CD4-positive, alpha-beta T cell treated with Interleukin-12 subunit alpha and Interleukin-12 subunit beta, for 1 hour (primary cell): Measurements from ENCODE around the gene FGD5.
"Not testable (repeated sequence)": the region's sequence is repeated elsewhere in the genome, so short reads cannot be mapped to it uniquely, and the experiment has no call there.

Experiments used
- DNase-seq: peaks from one replicate; pipeline ENCODE4 v3.0.0-alpha.2; 2020

The FGD5 gene

DNA sequence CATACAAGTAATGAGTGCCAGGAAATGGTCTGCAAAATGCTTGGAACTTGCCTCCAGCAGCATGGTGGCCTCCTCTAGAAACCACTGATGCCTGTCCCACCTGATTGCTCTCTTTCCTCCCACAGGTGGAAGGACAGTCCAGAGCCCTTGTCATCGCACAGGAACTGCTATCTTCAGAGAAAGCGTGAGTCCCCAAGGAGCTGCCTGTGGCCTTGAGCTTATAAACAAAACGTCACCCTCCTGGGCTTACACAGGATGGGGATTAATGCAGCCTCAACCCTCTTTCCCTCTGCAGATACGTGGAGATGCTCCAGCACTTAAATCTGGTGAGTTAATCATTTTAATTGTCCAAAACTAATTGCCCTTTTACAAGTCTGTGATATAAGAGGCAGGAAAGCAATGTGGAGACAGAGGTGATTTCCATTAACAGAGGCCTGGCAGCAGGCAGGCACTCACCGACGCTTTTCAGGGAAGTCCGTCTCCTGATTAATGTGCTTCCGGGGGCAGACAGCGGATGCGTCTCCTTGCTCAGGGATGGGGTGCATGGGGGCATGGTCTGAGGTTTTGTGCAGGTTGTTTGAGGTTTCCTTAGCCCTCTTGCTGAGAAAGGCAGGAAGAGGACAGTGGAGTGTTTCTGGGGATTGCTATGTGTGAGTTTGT is 61.8 kb downstream of the FGD5 start:
- DNase-seq, result no peak

DNA sequence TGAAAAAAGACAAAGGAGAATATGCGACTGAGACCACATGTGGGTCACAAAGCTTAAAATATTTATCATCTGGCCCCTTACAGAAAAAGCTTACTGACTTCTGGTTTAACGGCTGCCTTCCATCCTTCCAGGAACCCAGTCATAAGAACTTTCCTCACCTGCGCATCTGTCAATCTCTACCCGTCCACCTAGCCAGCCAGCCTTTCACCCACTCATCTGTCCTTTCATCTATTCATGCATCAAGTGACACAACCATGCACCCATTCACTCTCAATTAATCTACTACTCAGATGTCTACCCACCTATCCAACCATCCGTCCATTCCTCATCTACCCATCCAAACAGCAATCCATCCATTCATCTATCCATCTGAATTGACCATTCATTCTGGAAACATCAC is 64.5 kb downstream of the FGD5 start:
- no peak for DNase-seq

DNA sequence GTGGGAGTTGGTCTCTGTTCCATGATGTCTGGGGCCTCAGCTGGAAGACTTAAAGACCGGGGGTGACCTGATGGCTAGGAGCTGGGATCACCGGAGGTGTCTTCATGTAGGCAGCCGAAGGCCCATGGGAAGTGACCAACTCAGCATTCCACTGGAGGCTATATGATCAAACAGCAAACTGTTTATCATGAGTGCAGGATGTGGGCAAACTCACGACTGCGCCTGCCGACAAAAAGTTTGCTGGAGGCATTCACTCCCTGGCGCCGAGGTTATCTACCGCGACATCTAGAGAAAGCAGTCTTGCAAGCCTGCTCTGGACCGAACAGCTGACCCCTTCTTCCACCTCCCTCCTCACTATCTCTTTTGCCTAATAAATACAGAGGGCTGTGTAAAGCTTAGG is 65.9 kb downstream of the FGD5 start:
- DNase-seq, result no peak

DNA sequence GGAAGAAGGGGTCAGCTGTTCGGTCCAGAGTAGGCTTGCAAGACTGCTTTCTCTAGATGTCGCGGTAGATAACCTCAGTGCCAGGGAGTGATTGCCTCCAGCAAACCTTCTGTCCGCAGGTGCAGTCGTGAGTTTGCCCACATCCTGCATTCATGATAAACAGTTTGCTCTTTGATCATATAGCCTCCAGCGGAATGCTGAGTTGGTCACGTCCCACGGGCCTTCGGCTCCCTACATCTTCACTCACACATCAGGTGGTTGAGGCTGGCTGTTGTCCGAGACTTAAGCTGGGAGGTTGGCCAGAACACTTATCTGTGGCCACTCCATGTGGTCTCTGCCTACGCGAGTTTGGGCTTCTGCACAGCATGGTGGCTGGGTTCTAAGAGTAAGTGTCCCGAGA is 66.5 kb downstream of the FGD5 start:
- peak; percentile 6 for DNase-seq

DNA sequence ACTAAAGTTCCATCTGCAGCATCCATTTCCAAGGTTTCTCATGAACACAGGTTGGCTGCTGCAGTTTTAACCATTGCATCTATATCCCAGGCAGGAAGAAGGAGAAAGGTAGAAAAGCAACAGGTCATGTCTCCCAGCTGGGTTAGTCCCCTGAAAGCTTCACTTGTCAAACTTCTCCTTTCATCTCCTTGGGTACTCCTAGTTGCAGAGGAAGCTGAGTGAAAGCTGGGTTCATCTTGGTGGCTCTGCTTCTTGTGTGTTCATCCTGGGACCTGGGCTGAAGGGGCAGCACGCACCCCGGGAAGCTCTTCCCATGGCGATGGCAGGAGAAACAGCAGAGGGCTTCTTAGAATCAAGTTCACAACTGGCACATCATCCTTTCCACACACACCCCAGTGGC is 67.3 kb downstream of the FGD5 start:
- no peak for DNase-seq

DNA sequence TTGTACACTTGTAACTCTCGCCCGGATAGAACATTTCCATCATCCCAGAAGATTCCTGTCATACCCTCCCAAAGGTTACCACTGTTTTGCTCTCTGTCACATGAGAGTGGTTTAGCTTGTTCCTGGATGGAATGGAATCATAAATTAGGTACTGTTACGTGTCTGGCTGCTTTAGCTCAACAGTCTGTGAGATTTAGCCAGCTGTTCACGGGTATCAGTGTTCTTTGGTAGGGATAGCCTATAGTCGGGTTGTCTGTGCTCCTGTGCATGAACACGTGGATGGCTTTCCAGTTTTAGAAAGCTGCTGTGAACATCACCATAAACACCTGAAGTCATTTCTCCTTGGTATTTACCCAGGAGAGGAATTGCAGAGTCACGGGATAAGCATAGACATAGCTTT is 70.4 kb downstream of the FGD5 start:
- no peak for DNase-seq

DNA sequence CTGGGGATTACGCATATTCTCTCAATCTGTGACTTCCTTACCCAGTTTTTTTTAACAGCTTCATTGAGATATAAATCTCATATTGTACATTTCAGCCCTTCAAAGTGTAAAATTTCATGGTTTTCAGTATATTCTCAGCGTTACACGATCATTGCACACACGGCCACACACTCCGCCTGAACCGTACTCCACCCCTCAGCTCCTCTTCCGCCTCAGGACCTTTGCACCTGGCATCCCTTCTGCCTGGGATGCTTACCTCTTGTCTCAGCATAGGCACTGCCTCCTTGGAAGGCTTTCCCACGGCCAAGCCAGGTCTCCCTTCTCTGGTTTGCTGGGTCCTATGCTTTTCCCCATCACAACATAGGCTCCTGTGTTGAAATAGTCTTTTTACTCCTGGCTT is 71.2 kb downstream of the FGD5 start:
- DNase-seq, result no peak

DNA sequence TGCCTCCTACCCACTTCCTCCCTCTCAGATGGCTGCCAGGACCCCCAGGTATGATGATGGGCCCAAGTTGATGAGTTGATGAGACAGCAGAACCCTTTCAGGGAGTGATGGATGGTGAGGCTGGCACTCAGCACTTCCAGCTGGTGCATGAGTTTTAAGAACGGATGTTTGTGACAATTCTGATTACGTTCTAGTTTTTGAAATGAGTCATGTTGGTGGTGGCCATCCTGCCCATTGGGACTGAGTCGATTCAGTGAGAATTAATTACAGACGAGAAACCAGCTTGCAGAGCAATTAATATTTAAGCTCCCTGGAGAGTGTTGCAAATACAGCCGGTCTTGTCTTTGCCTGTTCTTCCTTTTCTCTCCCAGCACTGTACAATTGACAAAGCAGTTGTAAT is 71.7 kb downstream of the FGD5 start:
- DNase-seq, result no peak

DNA sequence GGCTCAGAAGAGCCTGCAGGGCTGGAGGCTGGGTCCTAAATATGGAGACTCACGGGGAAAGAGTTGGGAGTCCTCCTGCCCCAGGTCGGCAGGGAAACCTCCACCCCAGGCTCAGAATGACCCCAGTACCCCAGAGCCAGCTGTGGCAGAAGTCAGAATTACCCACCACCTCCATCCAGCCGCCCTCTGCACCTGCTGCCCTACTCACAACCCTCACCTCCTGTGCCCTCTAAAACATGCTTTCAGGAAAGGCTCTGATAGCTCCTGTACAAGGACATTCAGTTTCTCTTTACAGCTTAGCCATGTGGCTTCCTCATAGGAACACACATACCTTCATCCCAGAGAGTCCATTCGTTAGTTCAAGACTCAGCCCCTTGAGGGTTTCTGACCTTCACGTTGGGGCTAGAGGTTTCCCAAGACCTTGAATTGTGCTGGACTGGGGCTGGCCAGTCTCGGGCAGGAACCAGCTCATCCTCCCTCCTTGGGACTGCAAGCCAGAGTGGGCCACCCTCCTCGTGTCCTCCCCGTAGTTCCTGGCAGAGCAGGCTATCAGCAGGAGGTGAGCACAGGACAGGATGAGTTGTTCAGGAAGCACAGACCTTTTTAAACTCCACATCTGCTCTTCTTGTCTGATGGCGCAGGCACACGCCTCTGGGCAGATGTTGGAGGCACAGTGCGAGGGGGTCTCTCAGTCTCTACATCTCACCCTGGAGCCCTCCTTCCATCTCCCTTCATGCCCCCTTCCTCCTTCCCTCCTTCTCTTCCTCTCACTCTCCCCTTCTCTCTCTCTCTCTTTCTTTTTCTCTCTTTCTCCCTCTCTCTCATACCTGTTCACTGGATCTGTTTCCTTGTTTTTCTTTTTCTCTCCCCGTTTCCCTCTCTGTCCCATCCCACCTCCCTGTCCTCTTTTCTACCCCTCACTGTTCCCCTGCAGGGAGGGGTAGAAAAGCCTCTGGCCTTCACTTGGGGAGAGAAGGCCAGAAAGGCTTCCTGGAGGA is 72.7 kb downstream of the FGD5 start:
- no peak for DNase-seq

DNA sequence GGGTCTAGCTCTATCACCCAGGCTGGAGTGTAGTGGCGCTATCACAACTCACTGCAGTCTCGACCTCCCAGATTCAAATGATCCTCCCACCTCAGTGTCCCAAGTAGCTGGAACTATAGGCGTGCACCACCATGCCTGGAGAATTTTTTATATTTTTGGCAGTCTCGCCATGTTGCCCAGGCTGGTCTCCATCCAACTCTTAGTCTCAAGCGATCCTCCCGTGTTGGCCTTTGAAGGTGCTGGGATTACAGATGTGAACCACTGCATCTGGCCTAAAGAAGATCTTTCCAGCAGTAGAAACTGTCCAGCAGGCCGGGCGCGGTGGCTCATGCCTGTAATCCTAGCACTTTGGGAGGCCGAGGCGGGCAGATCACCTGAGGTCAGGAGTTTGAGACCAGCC is 73.5 kb downstream of the FGD5 start:
- DNase-seq, result no peak

DNA sequence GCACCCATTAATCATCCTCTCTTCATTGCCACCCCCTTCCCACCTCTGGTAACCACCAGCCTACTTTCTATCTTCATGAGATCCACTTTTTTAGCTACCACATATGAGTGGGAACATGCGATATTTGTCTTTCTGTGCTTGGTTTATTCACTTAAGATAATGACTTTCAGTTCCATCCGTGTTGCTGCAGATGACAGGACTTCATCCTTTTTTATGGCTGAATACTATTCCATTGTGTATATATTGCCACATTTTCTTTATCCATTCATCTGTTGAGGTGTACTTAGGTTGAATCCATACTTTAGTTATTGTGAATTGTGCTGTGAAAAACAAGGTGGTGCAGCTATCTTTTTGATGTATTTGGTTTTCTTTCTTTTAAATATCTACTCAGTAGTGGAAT is 75.3 kb downstream of the FGD5 start:
- DNase-seq, result no peak

DNA sequence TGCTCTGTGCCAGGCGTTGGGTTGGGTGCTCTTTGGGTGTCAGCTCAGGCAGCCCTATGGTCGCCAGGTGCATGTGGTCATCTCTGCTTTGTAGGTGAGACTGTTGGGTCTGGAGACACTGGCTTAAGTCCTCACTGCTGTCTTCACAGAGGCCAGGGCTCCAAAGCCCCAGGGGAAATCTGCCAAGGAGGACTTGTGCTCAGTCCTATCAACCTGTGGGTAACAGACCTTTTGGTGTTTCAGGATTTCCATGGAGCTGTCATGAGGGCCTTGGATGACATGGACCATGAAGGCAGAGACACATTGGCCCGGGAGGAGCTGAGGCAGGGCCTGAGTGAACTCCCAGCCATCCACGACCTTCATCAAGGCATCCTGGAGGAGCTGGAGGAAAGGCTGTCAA is 78.5 kb downstream of the FGD5 start:
- DNase-seq, result no peak

DNA sequence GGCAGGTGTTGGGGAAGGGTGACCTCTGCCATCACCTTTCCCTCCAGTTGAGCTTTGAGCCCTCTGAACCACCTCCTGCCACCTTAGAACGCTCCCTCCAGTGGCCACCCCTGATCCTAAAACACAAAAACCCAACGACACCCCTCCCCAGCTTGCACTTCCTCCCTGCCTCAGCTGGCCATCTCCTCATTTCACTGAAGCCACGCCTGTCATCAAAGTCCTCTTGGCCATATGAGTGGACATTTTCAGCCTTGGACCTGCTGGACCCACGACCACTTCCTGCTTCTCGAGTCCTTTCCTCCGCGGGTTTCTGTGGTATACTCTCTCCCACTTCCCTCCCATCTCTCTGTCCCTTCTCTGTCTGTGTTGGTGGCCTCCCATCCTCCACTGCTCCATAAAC is 80.2 kb downstream of the FGD5 start:
- no peak for DNase-seq

DNA sequence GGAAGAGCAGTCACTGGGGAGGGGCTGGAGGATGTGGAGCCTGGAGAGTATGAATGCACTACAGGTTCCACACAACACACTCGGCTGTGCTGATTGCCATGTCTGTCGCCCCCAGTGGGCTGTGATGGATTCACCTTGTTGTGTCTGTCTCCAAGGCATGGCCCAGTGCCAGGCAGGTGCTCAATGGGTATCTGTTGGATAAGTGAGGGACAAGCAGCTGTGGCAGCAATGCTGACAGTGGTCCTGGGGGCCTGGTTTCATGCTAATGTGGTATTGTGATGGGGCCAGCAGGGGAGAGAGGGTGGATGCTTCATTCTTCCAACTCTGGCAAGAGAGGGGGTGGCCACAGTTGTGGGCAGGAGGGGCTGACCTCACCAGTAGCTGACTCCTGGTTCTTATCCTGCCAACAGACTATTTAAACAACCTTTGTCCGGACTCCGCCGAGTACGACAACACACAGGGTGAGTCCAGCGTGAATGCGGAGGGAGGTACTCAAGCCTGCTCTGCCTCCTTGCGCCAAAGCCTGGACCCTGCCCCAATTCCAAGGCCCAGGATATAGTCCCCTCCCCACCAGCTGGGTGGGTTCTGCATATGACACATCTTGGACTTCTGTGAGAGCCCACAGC is 81.3 kb downstream of the FGD5 start:
- no peak for DNase-seq

DNA sequence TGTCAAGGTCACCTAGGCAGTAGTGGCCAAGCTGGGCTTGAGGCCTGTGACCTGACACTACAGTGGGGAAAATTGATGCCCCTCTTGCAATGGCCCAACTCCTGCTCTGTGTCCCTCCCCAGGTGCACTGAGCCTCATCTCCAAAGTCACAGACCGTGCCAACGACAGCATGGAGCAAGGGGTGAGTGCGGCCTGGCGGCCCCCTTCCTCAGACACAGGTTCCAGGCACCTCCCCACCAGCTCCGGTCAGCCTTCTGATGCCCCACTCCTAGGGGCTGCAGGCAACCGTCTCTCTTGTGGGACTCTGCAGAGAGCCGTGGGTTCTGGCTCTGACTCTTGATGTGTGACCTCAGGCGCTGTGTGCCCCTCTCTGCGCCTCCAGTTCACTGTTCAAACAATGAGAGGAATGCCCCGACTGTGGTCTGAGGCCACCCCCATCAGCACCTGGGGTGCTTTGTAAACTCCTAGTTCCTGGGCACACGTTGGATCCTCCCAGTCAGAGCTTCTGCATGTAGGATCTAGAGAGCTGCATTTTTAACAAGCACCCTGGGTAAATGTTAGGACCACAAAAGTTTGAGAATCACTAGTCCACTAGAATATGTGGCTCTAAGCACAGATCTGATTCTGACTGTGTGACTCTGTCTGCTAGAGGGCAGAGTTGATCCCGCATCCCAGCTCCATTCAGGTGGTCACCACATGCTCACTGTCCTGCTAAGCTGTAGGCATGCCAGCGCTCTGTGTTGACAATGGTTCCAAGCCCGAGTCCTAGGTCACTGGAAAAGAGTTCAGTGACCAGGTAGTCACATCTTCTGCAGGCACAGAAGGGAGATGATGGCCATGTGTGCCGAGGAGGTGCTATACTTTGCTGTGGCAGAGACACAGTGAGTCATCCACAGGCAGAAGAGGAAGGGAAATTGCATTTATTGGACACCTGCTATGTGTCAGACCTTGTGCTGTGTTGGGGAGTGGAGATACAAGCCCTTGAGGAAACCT is 82.4 kb downstream of the FGD5 start:
- DNase-seq, result no peak

DNA sequence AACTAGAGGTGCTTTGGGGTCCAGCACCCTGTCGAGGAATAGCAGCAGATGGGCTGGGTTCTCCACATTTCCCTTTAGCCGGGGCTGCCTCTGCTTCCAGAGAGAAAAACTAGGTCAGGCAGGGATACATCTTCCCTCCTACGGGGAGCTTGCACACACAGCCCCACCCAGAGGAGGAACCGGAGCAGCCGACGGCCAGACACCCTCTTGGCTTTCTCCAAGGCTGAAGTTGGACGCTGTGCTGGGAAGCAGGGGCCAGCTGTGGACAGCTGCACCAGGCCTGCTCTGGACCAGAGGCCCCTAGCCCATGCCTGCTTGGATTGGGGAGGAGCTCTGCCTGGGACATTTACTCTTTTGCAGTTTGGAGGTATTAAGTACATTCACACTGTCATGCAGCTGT is 84.0 kb downstream of the FGD5 start:
- DNase-seq, result no peak

DNA sequence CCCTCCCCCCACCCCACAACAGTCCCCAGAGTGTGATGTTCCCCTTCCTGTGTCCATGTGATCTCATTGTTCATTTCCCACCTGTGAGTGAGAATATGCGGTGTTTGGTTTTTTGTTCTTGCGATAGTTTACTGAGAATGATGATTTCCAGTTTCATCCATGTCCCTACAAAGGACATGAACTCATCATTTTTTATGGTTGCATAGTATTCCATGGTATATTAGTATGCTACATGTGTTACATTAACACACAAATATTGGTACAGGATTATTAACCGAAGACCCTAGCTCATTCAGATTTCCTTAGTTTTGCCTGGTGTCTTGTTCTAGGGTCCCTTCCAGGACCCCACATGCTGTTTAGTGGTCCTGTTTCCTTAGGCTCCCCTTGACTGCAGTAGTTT is 84.7 kb downstream of the FGD5 start:
- DNase-seq, result not testable (repeated sequence)

DNA sequence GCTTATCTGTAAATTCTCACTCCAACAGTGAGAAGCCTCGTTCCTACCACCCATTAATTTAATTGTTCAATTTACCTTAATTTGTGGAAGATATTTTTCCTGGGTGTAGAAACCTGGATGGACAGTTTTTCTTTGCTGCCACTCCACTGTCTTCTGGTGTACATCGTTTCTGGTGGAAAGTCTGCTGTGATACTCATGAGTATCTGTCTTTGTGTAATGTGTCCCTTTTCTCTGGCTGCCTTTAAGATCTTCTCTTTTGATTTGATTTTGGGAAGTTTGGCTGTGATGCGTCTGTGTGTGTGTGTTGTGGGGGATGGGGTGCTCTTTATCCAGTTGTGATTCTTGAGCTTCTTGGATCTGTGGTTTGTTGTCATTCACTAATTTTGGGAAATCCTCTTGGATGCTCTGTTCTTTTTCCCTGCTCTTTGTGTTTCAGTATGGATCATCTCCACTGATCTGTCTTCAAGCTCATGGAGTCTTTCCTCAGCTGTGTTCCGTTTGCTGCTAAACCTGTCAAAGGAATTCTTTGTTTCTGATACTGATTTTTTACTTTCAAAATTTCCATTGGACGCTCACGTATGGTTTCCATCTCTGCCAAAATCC is 86.4 kb downstream of the FGD5 start:
- no peak for DNase-seq

DNA sequence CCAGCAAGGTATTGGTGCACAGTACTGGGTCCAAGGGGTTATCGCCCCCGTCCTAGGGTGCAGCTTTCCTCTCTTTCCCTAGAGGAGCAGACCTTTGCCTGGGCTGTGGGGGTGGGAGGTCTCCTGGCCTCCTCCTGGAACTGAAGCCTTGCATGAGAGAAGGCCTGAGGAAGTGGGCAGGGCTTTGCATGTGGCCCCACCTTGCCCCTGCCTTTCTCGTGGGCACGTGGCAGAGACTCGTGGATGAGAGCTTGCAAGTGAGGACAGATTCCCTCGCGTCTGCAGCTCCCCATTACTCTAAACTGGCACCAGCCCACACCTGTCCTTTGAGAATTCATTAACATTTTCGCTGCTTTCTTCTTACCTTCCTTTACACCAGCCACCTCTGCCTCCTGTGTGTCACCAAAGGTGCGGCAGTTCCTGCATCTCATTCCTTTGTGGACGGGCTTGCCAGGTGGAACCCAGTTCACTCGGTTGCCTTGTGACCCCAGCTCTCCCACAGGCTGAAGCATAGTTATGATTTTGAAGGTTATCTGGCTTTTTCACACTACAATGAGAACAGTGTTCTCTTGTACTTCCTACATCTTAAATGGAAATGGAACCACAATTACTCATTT is 87.7 kb downstream of the FGD5 start:
- no peak for DNase-seq

DNA sequence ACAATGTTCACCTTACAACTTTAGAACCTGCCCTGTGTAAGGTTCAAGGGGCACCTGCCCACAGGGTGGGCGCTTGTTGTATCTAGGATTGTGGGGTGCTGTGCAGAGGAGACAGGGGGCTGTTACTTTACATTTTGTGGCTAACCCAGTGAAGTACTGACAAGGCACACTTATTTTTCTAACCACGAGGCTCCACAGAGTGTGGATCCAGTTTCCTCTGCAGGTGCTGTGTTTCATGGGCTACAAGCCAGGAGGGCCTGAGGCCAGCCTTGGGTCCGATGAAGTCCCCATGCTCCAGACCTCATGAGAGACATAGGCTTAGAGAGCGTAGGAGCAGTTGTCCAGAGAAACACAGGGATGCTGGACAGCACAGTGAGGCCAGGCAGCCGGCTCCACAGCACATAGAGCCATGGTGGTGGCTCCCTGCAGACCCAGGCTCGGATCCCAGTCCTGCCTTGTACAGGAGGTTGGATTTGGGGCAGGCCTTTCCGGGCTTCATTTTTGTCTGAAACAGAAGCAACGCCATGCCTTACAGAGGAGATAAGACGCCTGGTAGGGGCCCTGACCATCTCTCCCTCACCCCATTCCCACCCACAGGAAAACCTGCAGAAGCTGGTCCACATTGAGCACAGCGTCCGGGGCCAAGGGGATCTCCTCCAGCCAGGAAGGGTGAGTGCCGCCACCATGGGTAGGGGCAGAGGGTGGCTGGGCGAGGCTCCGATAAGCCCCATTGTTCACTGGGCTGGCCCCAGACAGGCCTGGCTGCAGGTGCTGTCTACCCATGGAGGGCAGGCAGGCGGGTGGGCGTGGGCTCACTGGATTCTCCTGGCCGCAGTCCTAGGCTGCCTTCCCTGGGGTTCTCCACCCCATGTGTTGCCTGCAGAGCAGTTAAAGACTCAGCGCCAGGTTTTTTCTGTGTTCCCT is 88.5 kb downstream of the FGD5 start:
- no peak for DNase-seq

DNA sequence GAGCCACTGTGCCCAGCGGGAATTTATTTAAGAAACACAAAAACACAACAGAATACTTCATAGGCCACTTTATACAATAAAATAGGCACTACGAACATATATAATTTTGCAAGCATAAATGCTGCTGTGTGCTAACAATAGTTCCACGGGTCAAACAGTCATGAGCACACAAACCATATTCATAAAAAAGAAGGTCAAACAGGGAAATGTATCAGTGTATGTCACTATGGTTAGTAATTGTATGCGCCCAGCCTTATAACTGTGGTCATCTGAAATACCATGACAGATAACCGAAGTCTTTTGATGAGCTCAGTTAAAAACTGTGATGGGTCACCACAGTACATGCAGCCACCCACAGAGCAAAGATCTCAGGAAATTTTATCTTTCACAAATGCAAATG is 90.5 kb downstream of the FGD5 start:
- no peak for DNase-seq
